Measurements from ENCODE around the gene ZYG11A.
"Not testable (repeated sequence)": the region's sequence is repeated elsewhere in the genome, so short reads cannot be mapped to it uniquely, and the experiment has no call there.

Gene ZYG11A

GRCh38 chr1:52825868-52826267, 16.7 kb upstream of the ZYG11A start:
- DNase-seq (ENCODE audit: low spot score), result peak; percentile 25
- no peak for TF ChIP-seq CTCF (IDR thresholded peaks at IDR 0.05; ENCODE audit: borderline replicate concordance, control extremely low read depth, extremely low read depth, insufficient read depth, missing control alignments)
- in situ Hi-C loops (cut with MboI; ENCODE audit: low sequenced_read_pairs, unreplicated experiment), result no loop called here

GRCh38 chr1:52834798-52835197, 7.8 kb upstream of the ZYG11A start:
- no peak for TF ChIP-seq CTCF (IDR thresholded peaks at IDR 0.05; ENCODE audit: borderline replicate concordance, control extremely low read depth, extremely low read depth, insufficient read depth, missing control alignments)
- DNase-seq (ENCODE audit: low spot score), result no peak
- in situ Hi-C loops (cut with MboI; ENCODE audit: low sequenced_read_pairs, unreplicated experiment), result no loop called here

- no peak for TF ChIP-seq CTCF (IDR thresholded peaks at IDR 0.05; ENCODE audit: borderline replicate concordance, control extremely low read depth, extremely low read depth, insufficient read depth, missing control alignments)
- in situ Hi-C loops (cut with MboI; ENCODE audit: low sequenced_read_pairs, unreplicated experiment), result no loop called here
These were observed 6.5 kb upstream of the ZYG11A start for GRCh38 chr1:52836035-52836434.

GRCh38 chr1:52839175-52839574, 3.4 kb upstream of the ZYG11A start:
- DNase-seq (ENCODE audit: low spot score); in situ Hi-C loops (cut with MboI; ENCODE audit: low sequenced_read_pairs, unreplicated experiment): not testable (repeated sequence)

More at GRCh38 chr1:52836035-52836434, 6.5 kb upstream of the ZYG11A start:
- DNase-seq (ENCODE audit: low spot score), result no peak

- in situ Hi-C loops (cut with MboI; ENCODE audit: low sequenced_read_pairs, unreplicated experiment); DNase-seq (ENCODE audit: low spot score): not testable (repeated sequence)
These were observed 2.6 kb downstream of the ZYG11A start for GRCh38 chr1:52845119-52845518.

GRCh38 chr1:52848423-52848822, 5.9 kb downstream of the ZYG11A start:
- TF ChIP-seq CTCF (IDR thresholded peaks at IDR 0.05; ENCODE audit: borderline replicate concordance, control extremely low read depth, extremely low read depth, insufficient read depth, missing control alignments), result no peak

GRCh38 chr1:52850951-52851350, 8.4 kb downstream of the ZYG11A start:
- DNase-seq (ENCODE audit: low spot score), result no peak
- in situ Hi-C loops (cut with MboI; ENCODE audit: low sequenced_read_pairs, unreplicated experiment), result no loop called here
- no peak for TF ChIP-seq CTCF (IDR thresholded peaks at IDR 0.05; ENCODE audit: borderline replicate concordance, control extremely low read depth, extremely low read depth, insufficient read depth, missing control alignments)

More at GRCh38 chr1:52848423-52848822, 5.9 kb downstream of the ZYG11A start:
- DNase-seq (ENCODE audit: low spot score), result no peak
- in situ Hi-C loops (cut with MboI; ENCODE audit: low sequenced_read_pairs, unreplicated experiment), result no loop called here

- TF ChIP-seq CTCF (IDR thresholded peaks at IDR 0.05; ENCODE audit: borderline replicate concordance, control extremely low read depth, extremely low read depth, insufficient read depth, missing control alignments), result no peak
- no peak for DNase-seq (ENCODE audit: low spot score)
- in situ Hi-C loops (cut with MboI; ENCODE audit: low sequenced_read_pairs, unreplicated experiment), result no loop called here
These were observed 10.3 kb downstream of the ZYG11A start for GRCh38 chr1:52852854-52853253.
